HFF-Myc (cell line): ENCODE data around the gene TBL2.
"Not testable (repeated sequence)": the region's sequence is repeated elsewhere in the genome, so short reads cannot be mapped to it uniquely, and the experiment has no call there.

Source experiments
- DNase-seq: peaks from one replicate; pipeline ENCODE4 v3.0.0-alpha.2; 2011; ENCODE audit warnings: low read depth; ENCODE audit errors: extremely low read depth
- H3K4me3 ChIP-seq: replicated peaks from 2 replicates; pipeline ENCODE4 v1.5.1; 2011; ENCODE audit warnings: low read depth, mild to moderate bottlenecking, control low read depth, low read length
- TF ChIP-seq, protein P1 (sequence below): IDR thresholded peaks from 2 replicates; pipeline ENCODE4 v1.5.1; 2012; ENCODE audit warnings: mild to moderate bottlenecking, low read depth, low read length, control low read depth; ENCODE audit errors: missing control alignments

Gene TBL2

DNA sequence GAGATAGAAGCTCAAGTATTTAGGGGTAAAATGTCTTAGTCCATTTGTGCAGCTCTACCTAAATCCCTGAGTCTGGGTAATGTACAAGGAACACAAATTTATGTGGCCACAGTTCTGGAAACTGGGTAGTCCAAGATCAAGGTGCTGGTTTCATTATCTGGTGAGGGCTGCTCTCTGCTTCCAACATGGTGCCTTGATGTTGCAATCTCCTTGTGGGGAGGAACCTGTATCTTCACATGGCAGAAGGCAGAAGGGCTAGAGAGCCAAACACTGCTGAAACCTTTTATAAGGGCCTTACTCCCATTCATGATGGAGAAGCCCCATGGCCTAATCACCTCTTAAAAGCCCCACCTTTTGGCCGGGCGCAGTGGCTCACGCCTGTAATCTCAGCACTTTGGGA lies 47.6 kb downstream of the TBL2 start:
- TF ChIP-seq, protein P1, sequence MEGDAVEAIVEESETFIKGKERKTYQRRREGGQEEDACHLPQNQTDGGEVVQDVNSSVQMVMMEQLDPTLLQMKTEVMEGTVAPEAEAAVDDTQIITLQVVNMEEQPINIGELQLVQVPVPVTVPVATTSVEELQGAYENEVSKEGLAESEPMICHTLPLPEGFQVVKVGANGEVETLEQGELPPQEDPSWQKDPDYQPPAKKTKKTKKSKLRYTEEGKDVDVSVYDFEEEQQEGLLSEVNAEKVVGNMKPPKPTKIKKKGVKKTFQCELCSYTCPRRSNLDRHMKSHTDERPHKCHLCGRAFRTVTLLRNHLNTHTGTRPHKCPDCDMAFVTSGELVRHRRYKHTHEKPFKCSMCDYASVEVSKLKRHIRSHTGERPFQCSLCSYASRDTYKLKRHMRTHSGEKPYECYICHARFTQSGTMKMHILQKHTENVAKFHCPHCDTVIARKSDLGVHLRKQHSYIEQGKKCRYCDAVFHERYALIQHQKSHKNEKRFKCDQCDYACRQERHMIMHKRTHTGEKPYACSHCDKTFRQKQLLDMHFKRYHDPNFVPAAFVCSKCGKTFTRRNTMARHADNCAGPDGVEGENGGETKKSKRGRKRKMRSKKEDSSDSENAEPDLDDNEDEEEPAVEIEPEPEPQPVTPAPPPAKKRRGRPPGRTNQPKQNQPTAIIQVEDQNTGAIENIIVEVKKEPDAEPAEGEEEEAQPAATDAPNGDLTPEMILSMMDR, result no peak

GRCh38 chr7:73526896-73527821 lies 51.2 kb downstream of the TBL2 start:
- H3K4me3 ChIP-seq, result no peak overlapping the region
- TF ChIP-seq, protein P1, result no peak
- DNase-seq, result no peak

More for the DNA sequence above, 47.6 kb downstream of the TBL2 start:
- no peak for DNase-seq
- H3K4me3 ChIP-seq, result no peak overlapping the region

DNA sequence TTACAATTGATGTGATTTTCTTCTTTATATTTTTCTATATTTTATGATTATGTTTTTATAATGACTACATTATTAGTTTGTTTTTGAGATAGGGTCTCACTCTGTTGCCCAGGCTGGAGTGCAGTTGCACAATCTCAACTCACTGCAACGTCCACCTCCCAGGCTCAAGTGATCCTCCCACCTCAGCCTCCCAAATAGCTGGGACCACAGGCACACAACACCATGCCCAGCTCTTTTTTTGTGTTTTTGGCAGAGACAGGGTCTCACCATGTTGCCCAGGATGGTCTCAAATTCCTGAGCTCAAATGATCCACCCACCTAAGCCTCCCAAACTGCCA lies 52.3 kb downstream of the TBL2 start:
- not testable (repeated sequence) for H3K4me3 ChIP-seq, DNase-seq

DNA sequence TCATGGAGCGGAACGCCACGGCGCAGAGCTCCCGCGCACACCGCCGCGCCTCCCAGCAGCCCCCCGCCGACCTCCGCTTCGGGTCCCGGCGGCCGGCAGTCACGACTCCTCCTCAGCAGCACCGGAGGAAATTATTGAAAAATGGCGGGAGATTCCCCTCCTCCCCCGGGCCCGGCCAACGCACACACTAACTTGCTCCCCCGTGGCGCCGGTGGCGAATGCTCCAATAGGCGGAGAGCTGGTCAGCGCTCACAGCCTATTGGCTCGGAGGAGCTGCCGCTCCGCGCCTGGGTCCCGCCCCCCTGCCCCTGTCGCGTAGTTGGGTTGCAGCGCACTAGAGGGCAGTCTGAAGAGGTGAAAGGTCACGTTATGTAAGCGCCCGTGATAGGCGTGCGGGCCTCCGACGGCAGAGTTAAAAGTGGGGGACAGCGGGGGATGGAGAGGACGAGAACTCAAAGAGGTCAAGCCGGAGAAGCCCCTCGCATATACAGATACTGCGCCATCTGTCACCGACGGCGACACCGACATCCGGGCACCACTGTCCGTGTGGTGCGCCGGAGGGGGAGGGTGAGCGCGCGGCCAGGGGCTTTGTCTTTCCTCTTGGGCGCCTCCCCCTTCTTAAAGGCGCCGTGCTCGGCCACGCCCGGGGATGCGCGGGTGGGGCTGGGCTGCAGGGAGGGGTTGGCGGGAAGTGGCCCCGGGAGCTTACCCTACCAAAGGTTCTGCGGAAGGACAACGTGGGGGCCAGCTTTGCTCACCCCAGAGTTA lies 56.1 kb downstream of the TBL2 start, which contains the start of gene BAZ1B:
TSS of gene BAZ1B (minus strand) at position 189 of the 768 bp plus-strand sequence. CDS start 360 bp downstream, outside the sequence.
- TF ChIP-seq, protein P1, result peak; percentile 3

DNA sequence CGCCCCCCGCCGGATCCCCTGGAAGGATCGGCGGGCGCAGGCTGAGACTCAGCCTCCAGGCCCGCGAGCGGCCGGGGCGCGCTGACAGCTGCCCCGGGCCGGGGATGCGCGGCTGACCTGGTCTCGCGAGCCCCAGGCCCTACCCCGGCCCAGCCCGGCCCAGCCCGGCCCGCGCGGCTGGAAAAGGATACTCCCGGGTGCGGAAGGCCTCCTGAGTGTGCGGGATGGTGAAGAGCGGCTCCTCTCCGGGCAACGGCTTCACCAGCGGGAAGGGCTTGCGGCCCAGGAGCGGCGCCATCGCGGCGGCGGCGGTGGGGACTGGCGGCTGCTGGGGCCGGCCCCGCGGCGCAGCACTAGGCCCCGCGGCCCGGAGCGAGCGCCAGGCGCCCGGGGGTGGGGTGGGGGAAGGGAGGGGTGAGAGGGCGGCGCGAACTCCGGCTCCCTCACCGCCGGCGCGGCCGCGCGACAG lies 56.7 kb downstream of the TBL2 start:
- TF ChIP-seq, protein P1, result no peak
- DNase-seq, result no peak
- H3K4me3 ChIP-seq, result peak overlapping the region; percentile 84

More for the DNA sequence above, 56.1 kb downstream of the TBL2 start, which contains the start of gene BAZ1B:
- peak within 1 kb of the TSS; percentile 84 for H3K4me3 ChIP-seq
- DNase-seq, result peak; percentile 90

DNA sequence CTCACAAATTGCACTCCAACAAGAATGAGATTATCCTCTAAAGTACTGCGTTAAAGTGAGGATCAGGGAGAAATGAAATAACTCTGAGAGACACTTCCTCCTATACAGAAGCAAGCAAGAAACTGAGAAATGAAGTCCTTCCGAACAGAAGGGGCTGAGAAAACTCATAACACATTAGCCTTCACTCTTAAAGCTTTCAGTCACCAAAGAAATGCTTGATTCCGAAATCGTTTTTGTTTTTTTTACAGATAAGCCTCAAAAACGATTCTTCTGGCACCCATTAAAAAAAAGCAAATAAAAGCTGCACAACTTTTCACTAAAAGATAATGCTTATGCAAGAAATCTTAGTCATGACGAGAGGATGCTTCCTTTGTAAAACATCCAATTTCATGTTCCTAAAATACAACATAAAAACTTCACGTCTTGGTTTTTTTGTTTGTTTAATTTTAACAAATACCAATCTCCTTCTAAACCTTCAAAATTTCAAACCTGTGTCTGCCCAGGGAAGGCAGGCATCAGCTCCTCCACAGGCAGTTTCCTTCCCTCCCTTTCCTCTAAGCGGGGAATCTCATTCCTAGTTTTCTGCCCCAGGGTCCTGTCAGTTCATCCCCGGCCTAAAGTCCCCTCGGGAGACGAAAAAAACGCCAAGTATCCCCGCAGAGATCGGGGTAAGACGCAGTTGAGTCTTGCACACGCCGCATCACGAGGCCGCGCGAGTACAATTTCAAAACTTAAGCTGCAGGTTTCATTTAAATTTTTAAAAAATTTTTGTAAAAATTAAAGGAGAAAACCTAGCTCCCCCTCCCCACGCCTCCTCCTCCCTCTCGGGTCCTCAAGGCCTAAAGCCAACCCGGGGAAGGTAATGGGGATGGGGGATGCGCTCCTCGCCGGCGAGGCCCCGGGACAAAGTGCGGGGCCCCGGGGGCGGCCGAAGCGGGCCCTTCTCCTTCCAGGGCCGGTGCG lies 57.4 kb downstream of the TBL2 start:
- TF ChIP-seq, protein P1, result no peak
- peak overlapping the region; percentile 84 for H3K4me3 ChIP-seq
- DNase-seq, result no peak
